ENCODE measurements around the gene BMP3. TPM values are rescaled to one million over a fixed set of nuclear protein-coding genes. Genes with fewer than 3 reads are reported as not detected.

BMP3 gene
- total and polyA plus RNA-seq, 4 donors, result 2.9 to 23.5 (median 8.3) TPM

- Histone ChIP-seq H3K4me3 (ENCODE audit: low read depth, low read length) (no peak overlapping the region), H3K27ac (ENCODE audit: low read depth, low read length) (no peak overlapping the region), H3K9me3 (ENCODE audit: control insufficient read depth, insufficient read depth, low read length) (peaks cover 3% of the 10 kb centered on the region), H3K4me1 (ENCODE audit: control insufficient read depth, insufficient read depth, low read length) (no peaks in the 10 kb centered on the region), H3K27me3 (ENCODE audit: control insufficient read depth, insufficient read depth, low read length) (no peaks in the 10 kb centered on the region), H3K36me3 (ENCODE audit: control insufficient read depth, insufficient read depth, low read length) (no peaks in the 10 kb centered on the region)
- no peak for DNase-seq (ENCODE audit: low read depth in 4 of 6, low spot score in 6 of 6)
- no CpG with 5 or more reads among the region's 1 CpG for WGBS (ENCODE audit: insufficient coverage)
Measured at GRCh38 chr4:81096566-81096965, 66.1 kb downstream of the BMP3 start.

DNA sequence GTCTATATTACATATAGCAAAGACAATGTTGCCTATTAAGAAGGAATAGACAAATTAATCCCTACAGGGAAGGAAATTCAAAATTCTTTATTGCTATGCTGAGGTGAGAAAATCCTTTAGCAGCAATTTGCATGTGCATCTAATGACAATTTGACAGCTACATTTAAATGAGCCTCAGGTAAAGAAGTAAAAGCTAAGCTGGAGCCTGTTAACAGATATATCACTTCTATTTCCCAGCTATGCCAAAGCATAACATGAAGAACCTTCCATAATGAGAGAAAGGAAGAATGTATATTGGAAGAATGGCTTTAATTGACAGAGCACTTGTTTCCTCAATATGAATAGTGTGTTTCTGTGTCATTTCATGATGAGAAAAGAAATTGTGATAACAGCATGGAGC, 71.6 kb downstream of the BMP3 start:
- peak in 2 of 6 donors; percentile 10 to 85 for DNase-seq (ENCODE audit: low read depth in 4 of 6, low spot score in 6 of 6)
- no peak overlapping the region for H3K4me3 ChIP-seq (ENCODE audit: low read depth, low read length)
- peaks cover 3% of the 10 kb centered on the region for H3K9me3 ChIP-seq (ENCODE audit: control insufficient read depth, insufficient read depth, low read length)
- no peaks in the 10 kb centered on the region for H3K4me1 ChIP-seq (ENCODE audit: control insufficient read depth, insufficient read depth, low read length)
- no peak overlapping the region for H3K27ac ChIP-seq (ENCODE audit: low read depth, low read length)
- H3K27me3 ChIP-seq (ENCODE audit: control insufficient read depth, insufficient read depth, low read length), result no peaks in the 10 kb centered on the region
- H3K36me3 ChIP-seq (ENCODE audit: control insufficient read depth, insufficient read depth, low read length), result no peaks in the 10 kb centered on the region

- Histone ChIP-seq H3K27ac (ENCODE audit: low read depth, low read length) (no peak overlapping the region), H3K36me3 (ENCODE audit: control insufficient read depth, insufficient read depth, low read length) (no peaks in the 10 kb centered on the region), H3K27me3 (ENCODE audit: control insufficient read depth, insufficient read depth, low read length) (no peaks in the 10 kb centered on the region), H3K4me3 (ENCODE audit: low read depth, low read length) (no peak overlapping the region), H3K4me1 (ENCODE audit: control insufficient read depth, insufficient read depth, low read length) (no peaks in the 10 kb centered on the region), H3K9me3 (ENCODE audit: control insufficient read depth, insufficient read depth, low read length) (no peaks in the 10 kb centered on the region)
- 83% methylated on average over 3 of the region's 4 CpGs for WGBS (ENCODE audit: insufficient coverage)
- no peak for DNase-seq (ENCODE audit: low read depth in 4 of 6, low spot score in 6 of 6)
Measured at GRCh38 chr4:81106150-81106549, 75.6 kb downstream of the BMP3 start.

Other genes with a start within 250 kb of the BMP3 start
- 1 to 10 TPM; 3.3 to 7.2 TPM for gene PRKG2, start 184.5 kb downstream of the BMP3 start, total RNA-seq
- 1 to 10 TPM; 4.0 to 4.4 TPM for gene PRKG2, start 184.5 kb downstream of the BMP3 start, polyA plus RNA-seq (ENCODE audit: insufficient read length in 2 of 2)